OCI-M2 (cell line): ENCODE measurements around the gene RNF183.
"Not testable (repeated sequence)": the region's sequence is repeated elsewhere in the genome, so short reads cannot be mapped to it uniquely, and the experiment has no call there.

Source experiments
- DNase-seq: peaks from one replicate; lab custom pipeline; 2025; ENCODE audit not compliant: unreplicated experiment; lab: John Stamatoyannopoulos, UW

The RNF183 gene

GRCh38 chr9:113275157-113276131 lies 27.7 kb downstream of the RNF183 start, which contains the start of the genes CDC26 and PRPF4:
Gene CDC26 (minus strand): TSS chr9:113275572. CDS start chr9:113272507, 3,065 bp downstream.
Gene PRPF4 (plus strand): TSS chr9:113275658. CDS start chr9:113275744, 86 bp downstream.
- peak; percentile 70 for DNase-seq

- peak; percentile 44 for DNase-seq
Observed at GRCh38 chr9:113274474-113275156, 28.6 kb downstream of the RNF183 start.

GRCh38 chr9:113269871-113270270 lies 33.3 kb downstream of the RNF183 start:
- no peak for DNase-seq

GRCh38 chr9:113269355-113269754 lies 33.8 kb downstream of the RNF183 start:
- no peak for DNase-seq

- no peak for DNase-seq
Observed at GRCh38 chr9:113267911-113268566, 35.1 kb downstream of the RNF183 start.

GRCh38 chr9:113266174-113266573 lies 37.0 kb downstream of the RNF183 start:
- no peak for DNase-seq

GRCh38 chr9:113261917-113262671 lies 41.1 kb downstream of the RNF183 start:
- no peak for DNase-seq

GRCh38 chr9:113258282-113258681 lies 44.9 kb downstream of the RNF183 start:
- no peak for DNase-seq

- DNase-seq, result no peak
Observed at GRCh38 chr9:113257863-113258262, 45.3 kb downstream of the RNF183 start.

GRCh38 chr9:113255438-113255837 lies 47.7 kb downstream of the RNF183 start:
- no peak for DNase-seq

GRCh38 chr9:113254991-113255390 lies 48.2 kb downstream of the RNF183 start:
- no peak for DNase-seq

GRCh38 chr9:113250807-113251206 lies 52.4 kb downstream of the RNF183 start:
- DNase-seq, result no peak

GRCh38 chr9:113249661-113250060 lies 53.5 kb downstream of the RNF183 start:
- DNase-seq, result not testable (repeated sequence)

- no peak for DNase-seq
Observed at GRCh38 chr9:113247640-113248039, 55.5 kb downstream of the RNF183 start.
